Brain microvascular endothelial cell (primary cell): ENCODE measurements around the gene ANKRD55.
"Not testable (repeated sequence)": the region's sequence is repeated elsewhere in the genome, so short reads cannot be mapped to it uniquely, and the experiment has no call there.

ENCODE experiments used
- DNase-seq: peaks from one replicate; pipeline ENCODE4 v3.0.0-alpha.2; 2020
- H3K27ac ChIP-seq: fragments of 250-450 bp; sonication (Bioruptor Pico); 2 replicates; pipeline ENCODE4 v1.5.1; 2020; ENCODE audit warnings: mild to moderate bottlenecking, moderate library complexity
- H3K27me3 ChIP-seq: fragments of 250-450 bp; sonication (Bioruptor Pico); replicated peaks from 2 replicates; pipeline ENCODE4 v1.5.1; 2020; ENCODE audit warnings: mild to moderate bottlenecking
- H3K36me3 ChIP-seq: fragments of 250-450 bp; sonication (Bioruptor Pico); replicated peaks from 2 replicates; pipeline ENCODE4 v1.5.1; 2020; ENCODE audit warnings: mild to moderate bottlenecking
- H3K4me3 ChIP-seq: 2 replicates; pipeline ENCODE4 v1.5.1; 2011; ENCODE audit warnings: low read depth, mild to moderate bottlenecking, control low read depth, low read length, moderate library complexity
- CTCF ChIP-seq: IDR thresholded peaks from 2 replicates; pipeline ENCODE4 v1.5.1; 2011; ENCODE audit warnings: low read depth, mild to moderate bottlenecking, moderate library complexity, low read length, control low read depth, inconsistent platforms; ENCODE audit errors: missing control alignments
- in situ Hi-C: cut with HindIII; loops from 2 replicates; pipeline ENCODE4 v1.10.0; 2017; ENCODE audit warnings: low sequenced_read_pairs, low pct_ligation_motif_present

Gene ANKRD55

DNA sequence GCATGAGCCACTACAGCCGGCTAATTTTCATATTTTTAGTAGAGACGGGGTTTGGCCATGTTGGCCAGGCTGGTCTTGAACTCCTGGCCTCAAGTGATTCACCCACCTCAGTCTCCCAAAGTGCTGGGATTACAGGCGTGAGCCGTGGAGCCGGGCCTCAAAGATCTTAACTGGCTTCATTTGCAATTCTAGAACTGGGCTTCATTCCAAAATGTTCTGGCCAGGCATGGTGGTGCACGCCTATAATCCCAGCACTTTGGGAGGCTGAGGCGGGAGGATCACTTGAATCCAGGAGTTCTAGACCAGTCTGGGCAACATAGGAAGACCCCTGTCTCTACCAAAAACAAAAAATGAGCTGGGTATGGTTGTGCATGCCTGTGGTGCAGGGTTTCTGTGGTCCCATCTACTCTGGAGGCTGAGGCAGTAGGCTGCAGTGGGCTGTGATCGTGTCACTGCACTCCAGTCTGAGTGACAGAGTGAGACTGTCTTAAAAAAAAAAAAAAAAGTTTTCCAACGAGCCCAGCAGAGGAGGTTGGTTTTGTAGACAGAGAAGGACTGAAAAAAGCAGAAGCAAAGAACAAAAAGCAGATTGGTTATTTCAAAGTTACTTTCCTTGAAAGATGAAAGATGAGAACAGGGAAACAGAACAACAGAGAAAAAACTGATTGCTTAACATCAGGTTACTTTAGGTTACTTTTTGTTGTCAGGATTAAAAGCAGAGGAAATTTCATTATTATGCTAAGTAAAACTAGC is 78.2 kb downstream of the ANKRD55 start:
- Histone ChIP-seq H3K27ac (no peak overlapping the region), H3K4me3 (no peak overlapping the region), H3K27me3 (no peaks in the 10 kb centered on the region), H3K36me3 (no peaks in the 10 kb centered on the region)
- no peak for TF ChIP-seq CTCF
- in situ Hi-C loops = no loop called here
- DNase-seq = no peak

GRCh38 chr5:56152437-56152836 is 80.7 kb downstream of the ANKRD55 start:
- no peak for DNase-seq
- no peaks in the 10 kb centered on the region for H3K36me3 ChIP-seq
- in situ Hi-C loops = no loop called here
- no peak overlapping the region for H3K27ac ChIP-seq
- H3K27me3 ChIP-seq = no peaks in the 10 kb centered on the region
- no peak for TF ChIP-seq CTCF
- no peak overlapping the region for H3K4me3 ChIP-seq

DNA sequence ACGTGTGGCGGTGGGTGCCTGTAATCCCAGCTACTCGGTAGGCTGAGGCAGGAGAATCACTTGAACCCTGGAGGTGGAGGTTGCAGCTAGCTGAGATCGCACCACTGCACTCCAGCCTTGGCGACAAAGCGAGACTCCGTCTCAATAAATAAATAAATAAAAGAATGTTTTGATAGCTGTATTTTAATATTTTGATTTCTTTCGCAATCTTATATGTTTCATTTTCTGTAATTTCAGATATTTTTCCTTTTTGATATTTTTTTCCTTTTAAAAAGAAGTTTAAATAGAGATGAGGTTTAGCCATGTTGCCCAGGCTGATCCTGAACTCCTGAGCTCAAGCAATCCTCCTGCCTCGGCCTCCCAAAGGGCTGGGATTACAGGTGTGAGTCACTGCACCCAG is 82.4 kb downstream of the ANKRD55 start:
- DNase-seq, H3K4me3 ChIP-seq, H3K27me3 ChIP-seq, in situ Hi-C loops, H3K27ac ChIP-seq, H3K36me3 ChIP-seq: not testable (repeated sequence)

- Histone ChIP-seq H3K36me3 (no peaks in the 10 kb centered on the region), H3K4me3 (no peak overlapping the region), H3K27me3 (no peaks in the 10 kb centered on the region), H3K27ac (no peak overlapping the region)
- DNase-seq = no peak
- in situ Hi-C loops = no loop called here
- no peak for TF ChIP-seq CTCF
Measured at GRCh38 chr5:56148453-56148971, 84.6 kb downstream of the ANKRD55 start.

DNA sequence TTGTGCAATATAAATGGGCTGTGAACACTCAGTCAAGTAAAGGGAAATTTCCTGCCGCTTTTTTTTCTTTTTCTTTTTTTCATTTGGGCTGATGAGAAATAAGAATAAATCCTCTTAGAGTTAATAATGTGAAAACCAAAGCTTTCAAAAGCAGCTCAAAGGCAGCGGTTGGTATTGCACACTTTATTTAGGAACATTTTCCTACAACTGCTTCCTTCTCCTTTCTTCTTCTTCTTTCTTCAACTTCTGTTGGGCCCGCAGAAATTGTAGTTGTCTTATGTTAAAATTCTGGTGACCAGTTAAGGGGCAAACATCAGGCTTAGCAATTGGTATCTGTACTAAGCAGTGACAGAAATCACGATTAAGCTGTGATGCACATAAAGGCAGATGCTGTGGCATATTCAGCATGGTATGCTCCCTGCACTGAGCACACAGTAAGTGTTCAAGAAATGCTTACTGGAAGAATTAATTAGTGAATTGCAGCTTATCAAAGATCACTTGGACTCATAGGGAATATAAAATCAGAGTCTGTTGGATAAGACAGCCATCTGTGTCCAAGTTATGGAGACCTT is 85.4 kb downstream of the ANKRD55 start:
- H3K4me3 ChIP-seq = no peak overlapping the region
- no peak for DNase-seq
- H3K27ac ChIP-seq = no peak overlapping the region
- no peaks in the 10 kb centered on the region for H3K36me3 ChIP-seq
- in situ Hi-C loops = no loop called here
- no peaks in the 10 kb centered on the region for H3K27me3 ChIP-seq
- TF ChIP-seq CTCF = no peak

DNA sequence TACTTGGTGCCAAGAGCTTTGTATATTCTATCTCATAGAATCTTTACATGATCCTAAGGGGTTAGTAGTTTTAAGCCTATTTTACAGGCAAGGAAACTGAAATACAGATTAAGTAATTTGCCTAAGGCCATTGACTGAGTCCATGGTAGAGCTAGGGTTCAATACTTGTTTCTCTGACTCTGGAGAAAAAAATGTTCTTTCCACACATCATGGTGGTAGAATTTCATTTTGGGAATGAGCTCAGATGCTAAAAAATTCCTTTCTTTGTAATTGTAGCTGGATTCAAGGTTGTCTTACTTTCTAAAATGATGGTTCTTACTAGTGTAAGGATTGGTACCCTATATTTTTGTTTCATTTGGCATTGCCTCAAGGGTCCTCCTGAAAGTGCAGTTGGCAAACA is 86.0 kb downstream of the ANKRD55 start:
- H3K36me3 ChIP-seq = no peaks in the 10 kb centered on the region
- in situ Hi-C loops = no loop called here
- no peak overlapping the region for H3K4me3 ChIP-seq
- TF ChIP-seq CTCF = no peak
- no peaks in the 10 kb centered on the region for H3K27me3 ChIP-seq
- H3K27ac ChIP-seq = no peak overlapping the region
- DNase-seq = no peak
